Activated naive CD8-positive, alpha-beta T cell treated with anti-CD3 and anti-CD28 coated beads for 36 hours (primary cell): ENCODE data around the gene SYNPO. TPM values are rescaled to one million over a fixed set of nuclear protein-coding genes. Genes with fewer than 3 reads are reported as not detected.

Experiments
- DNase-seq: peaks from one replicate; pipeline ENCODE4 v3.0.0; 2021
- H3K27ac Mint-ChIP-seq: one replicate; pipeline ENCODE4 v1.8.0; 2022; ENCODE audit warnings: mild to moderate bottlenecking, moderate library complexity, mixed read lengths
- H3K27me3 Mint-ChIP-seq: one replicate; pipeline ENCODE4 v1.8.0; 2022; ENCODE audit warnings: mild to moderate bottlenecking, mixed read lengths
- H3K36me3 Mint-ChIP-seq: one replicate; pipeline ENCODE4 v1.8.0; 2021; ENCODE audit warnings: mild to moderate bottlenecking, mixed read lengths
- H3K4me1 Mint-ChIP-seq: one replicate; pipeline ENCODE4 v1.8.0; 2021; ENCODE audit warnings: mixed read lengths
- H3K4me3 Mint-ChIP-seq: one replicate; pipeline ENCODE4 v1.8.0; 2022; ENCODE audit warnings: mild to moderate bottlenecking, moderate library complexity, mixed read lengths
- H3K9me3 Mint-ChIP-seq: one replicate; pipeline ENCODE4 v1.8.0; 2022; ENCODE audit warnings: mixed read lengths
- total RNA-seq, 2 experiments: library from RNA; stranded (reverse); gene quantifications; one replicate each; pipeline ENCODE4 v1.2.3, GENCODE V29; 2021

The SYNPO gene
- total RNA-seq, 2 experiments from 2014 or later: 0.39 to 0.76 TPM

DNA sequence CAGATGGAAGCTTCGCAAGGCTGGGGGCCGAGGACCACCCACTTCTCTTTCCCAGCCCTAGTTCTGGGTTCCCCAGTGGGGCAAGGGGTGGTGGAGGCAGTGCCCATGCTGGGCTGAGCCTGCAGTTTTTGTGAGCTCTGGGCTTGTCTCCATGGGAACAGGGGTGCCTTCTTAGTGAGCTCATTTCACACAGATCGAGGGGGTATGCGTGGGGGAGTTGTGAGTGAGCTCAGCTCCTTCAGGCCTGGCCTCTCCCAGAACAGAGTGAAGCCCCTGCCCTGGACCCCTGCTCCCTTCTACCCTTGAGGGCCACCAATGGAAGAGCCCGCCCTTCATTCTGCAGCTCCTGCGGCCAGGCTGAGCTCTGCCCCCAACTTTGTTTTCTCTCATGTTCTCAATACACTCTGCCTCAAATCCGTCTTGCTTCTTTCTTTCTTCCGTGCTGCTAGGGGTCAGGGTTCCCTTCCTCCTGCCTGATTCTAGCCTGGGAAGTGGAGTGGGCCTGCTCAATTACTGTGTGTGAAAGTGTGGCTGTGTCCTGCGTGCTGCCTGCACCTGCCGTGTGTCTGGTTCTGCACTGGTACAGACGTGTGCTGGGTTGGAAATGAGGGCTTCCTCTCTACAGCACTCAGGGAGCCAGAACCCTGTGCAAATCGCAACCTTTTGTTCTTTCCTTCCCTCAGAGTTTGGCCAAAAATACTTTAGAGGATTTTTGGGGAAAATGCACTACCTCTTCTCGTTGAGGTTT lies 11.6 kb downstream of the SYNPO start:
- Mint-ChIP-seq H3K27ac (no peak overlapping the region), H3K4me3 (no peak overlapping the region)

DNA sequence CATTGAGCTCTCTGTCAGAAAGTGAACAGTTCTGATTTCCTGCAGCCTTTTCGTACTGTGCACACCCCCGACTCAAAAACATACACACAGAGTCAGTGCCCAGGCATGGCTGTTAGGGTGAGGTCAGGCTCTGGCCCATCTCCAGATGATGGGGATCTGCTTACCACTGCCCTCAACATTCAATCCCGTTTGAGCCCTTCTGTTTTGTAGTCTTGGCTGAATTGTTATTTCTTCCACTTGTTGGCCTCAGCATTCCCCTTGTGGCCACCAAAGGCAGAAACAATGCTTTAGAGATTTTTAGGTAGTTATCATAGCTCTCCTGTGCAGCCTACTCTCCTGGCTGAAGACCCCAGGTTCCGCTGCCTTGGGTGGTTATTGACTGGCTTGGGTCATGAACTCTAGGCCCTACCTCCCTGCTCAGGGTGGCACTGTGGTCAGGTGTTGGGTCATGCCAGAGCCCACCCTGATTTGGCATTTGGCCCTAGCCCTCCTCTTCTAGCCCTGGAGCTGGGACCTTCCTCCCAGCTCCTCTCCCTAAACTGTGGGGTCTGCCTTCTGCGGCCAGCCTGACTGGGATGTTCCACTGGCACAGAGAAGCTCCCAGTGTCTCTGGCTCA lies 12.8 kb downstream of the SYNPO start:
- H3K9me3 Mint-ChIP-seq: no peaks in the 10 kb centered on the region
- H3K27ac Mint-ChIP-seq: no peak overlapping the region
- H3K27me3 Mint-ChIP-seq: no peaks in the 10 kb centered on the region
- no peaks in the 10 kb centered on the region for H3K36me3 Mint-ChIP-seq
- no peak overlapping the region for H3K4me3 Mint-ChIP-seq
- peaks cover 2% of the 10 kb centered on the region for H3K4me1 Mint-ChIP-seq
- no peak for DNase-seq

More for the DNA sequence above, 11.6 kb downstream of the SYNPO start:
- Mint-ChIP-seq H3K9me3 (no peaks in the 10 kb centered on the region), H3K36me3 (no peaks in the 10 kb centered on the region), H3K27me3 (no peaks in the 10 kb centered on the region), H3K4me1 (peaks cover 2% of the 10 kb centered on the region)
- no peak for DNase-seq

DNA sequence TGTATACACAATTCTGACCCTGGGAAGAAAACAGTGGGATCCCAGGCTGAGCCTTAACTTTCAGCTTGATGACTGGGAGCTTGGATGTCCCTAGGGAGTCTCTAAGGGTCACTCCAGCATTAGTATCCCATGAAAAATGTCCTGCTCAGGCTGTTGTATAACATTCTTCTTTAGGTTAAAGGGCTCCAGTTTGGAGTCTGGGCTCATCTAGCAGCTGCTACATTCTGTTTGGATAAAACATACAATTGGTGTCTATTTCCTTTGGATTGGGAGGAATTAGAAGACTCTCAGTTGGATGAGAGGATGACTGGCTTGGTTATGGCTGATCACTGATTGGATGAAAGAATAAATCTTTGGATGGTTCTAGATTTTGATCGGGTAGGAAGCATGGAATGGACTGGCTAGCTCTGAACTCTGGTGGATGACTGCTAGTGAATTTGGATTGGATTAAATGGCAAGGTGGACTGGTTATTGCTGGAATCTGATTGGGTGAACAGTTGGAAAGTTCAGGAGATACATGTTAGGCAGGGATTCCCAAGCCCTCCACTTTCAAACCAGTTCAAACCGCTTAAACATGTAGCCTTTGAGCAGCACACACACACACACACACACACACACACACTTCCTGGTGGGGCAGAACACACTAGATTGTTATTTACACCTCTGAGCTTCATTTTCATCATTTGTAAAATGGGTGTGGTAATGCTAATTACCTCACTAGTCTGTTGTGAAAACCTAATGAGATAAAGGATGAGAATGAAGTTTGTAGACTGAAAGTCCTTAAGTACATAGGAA lies 13.5 kb downstream of the SYNPO start:
- no peak overlapping the region for H3K27ac Mint-ChIP-seq
- no peaks in the 10 kb centered on the region for H3K36me3 Mint-ChIP-seq
- no peaks in the 10 kb centered on the region for H3K27me3 Mint-ChIP-seq
- peaks cover 2% of the 10 kb centered on the region for H3K4me1 Mint-ChIP-seq
- no peak overlapping the region for H3K4me3 Mint-ChIP-seq
- DNase-seq: no peak
- no peaks in the 10 kb centered on the region for H3K9me3 Mint-ChIP-seq

DNA sequence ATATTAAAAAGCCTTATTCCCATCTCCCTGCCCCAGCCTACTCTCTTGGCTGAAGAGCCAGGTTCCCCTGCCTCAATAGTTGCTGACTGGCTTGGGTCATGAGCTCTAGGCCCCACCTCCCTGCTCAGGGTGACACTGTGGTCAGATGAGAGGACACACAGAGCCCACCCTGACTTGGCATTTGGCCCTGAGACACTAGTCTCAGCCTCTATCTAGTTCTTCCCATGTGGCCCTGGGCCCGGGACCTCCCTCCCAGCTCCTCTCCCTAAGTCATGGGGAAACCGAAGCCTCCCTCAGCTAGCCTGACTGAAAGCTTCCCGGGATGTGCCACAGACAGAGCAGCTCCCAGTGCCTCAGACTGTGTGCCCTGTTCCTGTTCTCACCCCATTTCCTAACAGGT lies 14.8 kb downstream of the SYNPO start:
- Mint-ChIP-seq H3K4me3 (no peak overlapping the region), H3K27ac (no peak overlapping the region), H3K36me3 (no peaks in the 10 kb centered on the region), H3K4me1 (peaks cover 2% of the 10 kb centered on the region), H3K9me3 (no peaks in the 10 kb centered on the region), H3K27me3 (no peaks in the 10 kb centered on the region)
- no peak for DNase-seq

DNA sequence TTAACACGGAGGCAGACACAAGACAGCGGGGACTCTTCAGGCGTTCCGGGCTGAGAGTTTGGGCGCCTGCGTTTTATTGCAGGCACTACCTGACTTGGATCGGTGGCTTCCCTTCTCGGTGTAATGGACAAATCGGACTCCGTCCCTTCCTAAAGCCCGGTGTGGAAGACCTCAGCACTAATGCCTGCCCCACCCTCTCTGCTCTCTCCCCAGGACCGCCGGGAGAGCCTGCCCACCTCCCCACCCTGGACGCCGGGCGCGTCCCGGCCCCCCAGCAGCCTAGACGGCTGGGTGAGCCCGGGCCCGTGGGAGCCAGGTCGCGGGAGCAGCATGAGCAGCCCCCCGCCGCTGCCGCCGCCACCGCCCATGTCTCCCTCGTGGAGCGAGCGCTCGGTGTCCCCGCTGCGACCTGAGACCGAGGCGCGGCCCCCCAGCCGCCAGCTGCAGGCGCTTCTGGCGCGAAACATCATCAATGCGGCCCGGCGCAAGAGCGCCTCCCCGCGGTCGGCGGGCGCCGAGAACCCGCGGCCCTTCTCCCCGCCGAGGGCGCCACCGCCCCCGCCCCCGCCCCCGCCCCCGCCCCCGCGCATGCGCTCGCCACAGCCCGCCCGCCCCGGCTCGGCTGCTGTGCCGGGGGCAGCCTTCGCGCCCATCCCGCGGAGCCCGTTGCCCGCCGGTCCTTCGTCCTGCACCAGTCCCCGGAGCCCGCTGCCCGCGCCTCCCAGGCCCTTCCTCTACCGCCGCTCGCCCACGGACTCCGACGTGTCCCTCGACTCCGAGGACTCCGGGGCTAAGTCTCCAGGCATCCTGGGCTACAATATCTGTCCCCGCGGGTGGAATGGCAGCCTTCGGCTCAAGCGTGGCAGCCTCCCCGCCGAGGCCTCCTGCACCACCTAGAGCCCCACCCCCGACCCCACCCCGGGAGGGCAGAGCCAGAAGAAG lies 16.0 kb downstream of the SYNPO start:
- H3K4me1 Mint-ChIP-seq: peaks cover 2% of the 10 kb centered on the region
- H3K27me3 Mint-ChIP-seq: no peaks in the 10 kb centered on the region
- no peaks in the 10 kb centered on the region for H3K36me3 Mint-ChIP-seq
- peak; percentile 78 for DNase-seq
- H3K9me3 Mint-ChIP-seq: no peaks in the 10 kb centered on the region
- peak overlapping the region; percentile 50 for H3K27ac Mint-ChIP-seq
- H3K4me3 Mint-ChIP-seq: peak overlapping the region; percentile 78

DNA sequence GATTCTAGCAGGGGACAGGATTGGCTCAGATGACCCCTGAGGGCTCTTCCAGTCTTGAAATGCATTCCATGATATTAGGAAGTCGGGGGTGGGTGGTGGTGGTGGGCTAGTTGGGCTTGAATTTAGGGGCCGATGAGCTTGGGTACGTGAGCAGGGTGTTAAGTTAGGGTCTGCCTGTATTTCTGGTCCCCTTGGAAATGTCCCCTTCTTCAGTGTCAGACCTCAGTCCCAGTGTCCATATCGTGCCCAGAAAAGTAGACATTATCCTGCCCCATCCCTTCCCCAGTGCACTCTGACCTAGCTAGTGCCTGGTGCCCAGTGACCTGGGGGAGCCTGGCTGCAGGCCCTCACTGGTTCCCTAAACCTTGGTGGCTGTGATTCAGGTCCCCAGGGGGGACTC lies 17.7 kb downstream of the SYNPO start:
- Mint-ChIP-seq H3K27ac (no peak overlapping the region), H3K4me3 (no peak overlapping the region)

DNA sequence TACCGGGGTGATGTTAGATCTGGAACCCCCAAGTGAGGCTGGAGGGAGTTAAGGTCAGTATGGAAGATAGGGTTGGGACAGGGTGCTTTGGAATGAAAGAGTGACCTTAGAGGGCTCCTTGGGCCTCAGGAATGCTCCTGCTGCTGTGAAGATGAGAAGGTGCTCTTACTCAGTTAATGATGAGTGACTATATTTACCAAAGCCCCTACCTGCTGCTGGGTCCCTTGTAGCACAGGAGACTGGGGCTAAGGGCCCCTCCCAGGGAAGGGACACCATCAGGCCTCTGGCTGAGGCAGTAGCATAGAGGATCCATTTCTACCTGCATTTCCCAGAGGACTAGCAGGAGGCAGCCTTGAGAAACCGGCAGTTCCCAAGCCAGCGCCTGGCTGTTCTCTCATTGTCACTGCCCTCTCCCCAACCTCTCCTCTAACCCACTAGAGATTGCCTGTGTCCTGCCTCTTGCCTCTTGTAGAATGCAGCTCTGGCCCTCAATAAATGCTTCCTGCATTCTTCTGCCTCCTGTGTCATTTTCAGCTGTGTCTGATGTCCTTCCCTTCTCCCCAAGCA lies 18.3 kb downstream of the SYNPO start:
- DNase-seq: no peak
- H3K4me3 Mint-ChIP-seq: no peak overlapping the region
- no peaks in the 10 kb centered on the region for H3K36me3 Mint-ChIP-seq
- H3K27ac Mint-ChIP-seq: no peak overlapping the region
- H3K9me3 Mint-ChIP-seq: no peaks in the 10 kb centered on the region
- no peaks in the 10 kb centered on the region for H3K27me3 Mint-ChIP-seq
- peaks cover 2% of the 10 kb centered on the region for H3K4me1 Mint-ChIP-seq

More for the DNA sequence above, 17.7 kb downstream of the SYNPO start:
- Mint-ChIP-seq H3K4me1 (peaks cover 2% of the 10 kb centered on the region), H3K9me3 (no peaks in the 10 kb centered on the region), H3K27me3 (no peaks in the 10 kb centered on the region), H3K36me3 (no peaks in the 10 kb centered on the region)
- no peak for DNase-seq

DNA sequence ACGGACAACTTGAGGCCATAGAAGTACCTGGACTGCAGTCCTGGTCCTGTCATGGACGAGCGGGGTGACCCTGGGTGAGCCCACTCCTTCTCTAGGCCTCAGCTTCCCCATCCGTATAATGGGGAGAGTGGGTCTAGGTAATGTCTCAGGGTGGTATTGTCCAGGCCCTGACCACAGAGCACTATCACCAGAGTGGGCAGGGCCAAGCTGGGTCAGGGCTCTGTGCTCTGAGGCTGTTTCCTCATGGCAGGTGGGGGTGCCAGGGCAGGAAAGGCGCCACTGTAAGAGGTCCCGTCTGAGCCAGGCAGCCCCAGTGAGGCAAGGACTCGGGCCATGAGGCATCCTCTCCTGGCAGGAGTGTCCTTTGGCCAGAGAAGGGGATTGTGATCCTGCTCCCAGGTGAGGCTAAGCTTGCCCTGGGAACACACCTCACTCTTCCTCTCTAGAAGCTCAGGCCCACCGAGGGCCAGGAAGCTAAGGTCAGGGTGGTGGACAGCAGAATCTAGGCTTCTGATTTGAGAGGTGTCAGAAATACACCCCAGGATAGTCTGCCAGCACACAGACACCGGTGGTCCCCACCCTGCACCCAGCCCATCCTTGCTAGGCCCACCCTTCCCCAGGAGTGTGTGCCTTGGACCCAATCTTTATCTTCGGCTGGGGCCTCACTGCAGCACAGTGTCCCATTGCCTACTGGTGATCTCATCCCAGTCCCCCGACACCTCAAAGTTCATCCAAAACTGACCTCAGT lies 19.1 kb downstream of the SYNPO start:
- no peaks in the 10 kb centered on the region for H3K36me3 Mint-ChIP-seq
- no peaks in the 10 kb centered on the region for H3K9me3 Mint-ChIP-seq
- DNase-seq: no peak

DNA sequence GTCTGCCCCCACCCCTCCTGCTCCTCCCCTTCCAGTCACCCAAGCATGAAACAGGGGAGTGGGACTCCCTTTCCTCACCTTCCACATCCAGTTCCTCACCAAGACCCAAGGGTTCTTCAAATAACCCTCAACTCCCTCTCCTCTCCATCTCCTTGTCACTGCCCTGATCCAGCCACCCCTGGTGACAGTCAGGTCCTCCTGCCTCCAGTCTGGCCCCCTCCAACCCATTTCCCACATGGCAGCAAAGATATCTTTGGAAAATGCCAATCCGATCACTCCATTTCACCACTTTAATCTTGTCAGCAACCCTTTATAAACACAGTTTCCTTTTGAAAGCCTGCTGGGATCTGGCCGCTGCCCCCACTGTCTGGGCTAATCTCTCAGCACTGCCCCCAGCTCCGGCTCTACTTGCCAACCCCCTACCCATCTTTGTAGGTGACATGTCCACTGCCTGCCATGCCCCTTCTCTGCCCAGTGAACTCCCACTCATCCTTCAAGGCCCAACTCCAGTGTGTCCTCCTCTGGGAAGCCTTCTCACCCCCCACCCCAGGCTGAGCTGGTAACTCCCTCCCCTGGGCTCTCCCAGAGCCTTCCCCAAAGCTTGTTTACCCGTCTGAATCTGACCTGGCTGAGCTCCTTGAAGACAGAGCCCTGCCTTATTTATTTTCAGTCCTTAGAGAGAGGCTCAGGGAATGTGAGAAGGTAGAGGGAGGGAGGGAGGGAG lies 19.8 kb downstream of the SYNPO start:
- Mint-ChIP-seq H3K27ac (no peak overlapping the region), H3K9me3 (no peaks in the 10 kb centered on the region), H3K4me3 (no peak overlapping the region)

More for the DNA sequence above, 19.1 kb downstream of the SYNPO start:
- Mint-ChIP-seq H3K27me3 (no peaks in the 10 kb centered on the region), H3K27ac (no peak overlapping the region), H3K4me3 (no peak overlapping the region), H3K4me1 (peaks cover 2% of the 10 kb centered on the region)

DNA sequence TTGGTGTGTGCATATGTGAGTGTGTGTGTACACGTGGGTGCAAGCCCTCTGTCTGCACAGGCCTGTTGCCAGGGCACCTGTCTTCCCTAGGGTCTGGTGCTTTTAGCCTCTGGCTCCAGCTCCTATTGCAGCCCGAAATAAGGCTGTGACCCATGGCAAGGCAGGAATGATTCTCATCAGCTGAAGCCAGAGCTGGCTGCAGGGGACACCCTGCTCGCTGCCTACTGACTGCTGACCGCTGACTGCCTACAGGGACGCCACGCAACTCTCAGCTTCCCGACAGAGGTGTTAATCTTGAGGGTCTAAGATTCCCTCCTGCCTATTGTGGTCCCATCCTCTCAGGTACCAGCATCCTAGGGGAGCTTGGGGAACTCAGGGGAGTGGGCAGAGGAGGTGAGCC lies 20.6 kb downstream of the SYNPO start, which contains the start of gene MYOZ3:
Gene MYOZ3, plus strand, starts transcription at position 166 of the 400 bp plus-strand sequence. CDS start 1,691 bp downstream, outside the sequence.
- H3K4me3 Mint-ChIP-seq: no peak within 1 kb of the TSS
- H3K27ac Mint-ChIP-seq: no peak within 1 kb of the TSS
- no peaks in the 10 kb centered on the region for H3K27me3 Mint-ChIP-seq
- no peaks in the 10 kb centered on the region for H3K36me3 Mint-ChIP-seq
- H3K9me3 Mint-ChIP-seq: no peaks in the 10 kb centered on the region
- no peaks in the 10 kb centered on the region for H3K4me1 Mint-ChIP-seq
- no peak for DNase-seq

More for the DNA sequence above, 19.8 kb downstream of the SYNPO start:
- peaks cover 2% of the 10 kb centered on the region for H3K4me1 Mint-ChIP-seq
- H3K36me3 Mint-ChIP-seq: no peaks in the 10 kb centered on the region
- DNase-seq: no peak
- H3K27me3 Mint-ChIP-seq: no peaks in the 10 kb centered on the region

DNA sequence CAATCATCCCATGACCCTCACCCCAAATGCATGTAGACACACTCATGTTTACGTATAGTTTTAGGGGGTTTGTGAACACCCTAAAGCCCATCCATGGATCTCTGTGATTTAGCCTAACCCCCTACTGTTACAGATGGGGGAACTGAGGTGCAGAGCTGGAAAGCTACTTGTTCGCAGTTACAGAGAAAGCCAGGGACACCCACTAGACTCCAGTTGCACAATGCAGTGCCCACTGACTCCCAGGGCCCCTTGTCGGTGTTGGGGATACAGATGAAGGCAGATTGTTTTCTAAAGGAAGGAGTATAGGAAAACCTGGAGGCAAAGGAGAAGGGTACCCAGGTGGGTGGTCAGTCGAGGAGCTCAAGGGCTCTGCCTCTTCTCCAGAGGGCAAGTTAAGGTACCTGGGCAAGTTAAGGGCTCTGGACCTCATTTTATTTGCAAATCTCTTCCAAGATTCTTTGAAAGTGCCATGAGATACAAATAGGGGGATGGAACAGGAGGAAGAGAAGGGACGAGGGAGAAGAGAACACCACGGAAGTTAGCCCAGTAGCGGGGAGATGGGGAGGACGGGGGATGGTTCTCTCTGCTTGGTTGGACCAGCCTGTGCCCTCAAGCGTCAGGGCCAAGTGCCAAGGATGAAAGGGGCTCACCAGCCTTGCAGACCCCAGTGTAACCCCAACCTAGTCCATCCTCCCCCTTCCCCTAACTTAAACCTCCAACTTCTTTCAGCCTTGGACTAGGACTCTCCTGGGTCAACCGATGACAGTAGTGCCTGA lies 21.5 kb downstream of the SYNPO start:
- no peak for DNase-seq
- Mint-ChIP-seq H3K27ac (no peak overlapping the region), H3K9me3 (no peaks in the 10 kb centered on the region), H3K36me3 (no peaks in the 10 kb centered on the region), H3K4me1 (no peaks in the 10 kb centered on the region), H3K27me3 (no peaks in the 10 kb centered on the region), H3K4me3 (no peak overlapping the region)

DNA sequence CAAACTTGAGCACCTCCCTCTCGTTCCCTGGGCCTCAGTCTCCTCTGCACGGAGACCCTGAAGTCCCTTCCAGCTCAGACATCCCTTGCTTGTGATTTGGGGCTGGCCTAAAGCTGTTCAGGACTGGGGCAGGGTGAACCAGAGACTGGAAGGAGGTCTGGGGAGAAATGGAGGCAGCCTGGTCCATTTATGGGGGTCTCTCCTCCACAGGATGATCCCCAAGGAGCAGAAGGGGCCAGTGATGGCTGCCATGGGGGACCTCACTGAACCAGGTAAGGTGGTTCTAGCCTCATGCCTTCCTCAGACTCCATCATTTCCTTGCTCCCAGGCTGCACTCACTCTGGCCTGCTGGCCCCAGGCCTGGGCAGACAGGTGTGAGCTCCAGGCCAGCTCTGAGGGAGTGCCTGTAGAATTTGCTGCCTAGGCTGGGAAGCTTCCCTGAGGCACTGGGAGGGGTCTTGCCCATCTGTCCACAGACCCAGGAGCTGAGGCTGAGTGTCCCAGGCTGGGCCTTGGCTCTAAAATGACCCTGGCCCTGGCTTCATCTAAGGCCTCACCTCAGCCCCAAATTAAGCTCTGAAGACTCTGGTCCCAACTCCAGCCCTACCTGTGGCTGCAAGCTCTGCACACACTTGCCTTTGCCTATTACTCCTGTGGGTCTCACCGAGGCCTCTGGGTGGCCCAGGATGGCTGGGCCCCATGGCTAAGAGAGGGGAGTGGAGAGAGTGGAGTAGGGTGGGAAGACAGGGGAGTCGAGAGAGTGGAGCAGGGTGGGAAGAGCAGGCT lies 22.5 kb downstream of the SYNPO start:
- H3K4me3 Mint-ChIP-seq: no peak overlapping the region
- no peaks in the 10 kb centered on the region for H3K4me1 Mint-ChIP-seq
- H3K9me3 Mint-ChIP-seq: no peaks in the 10 kb centered on the region
- H3K27me3 Mint-ChIP-seq: no peaks in the 10 kb centered on the region
- no peaks in the 10 kb centered on the region for H3K36me3 Mint-ChIP-seq
- H3K27ac Mint-ChIP-seq: no peak overlapping the region
- DNase-seq: no peak
